ENCODE results near the gene KCNK10. TPM values are rescaled to one million over a fixed set of nuclear protein-coding genes. Genes with fewer than 3 reads are reported as not detected.

The KCNK10 gene
- total RNA-seq, 1 donor from 2014 or later, result 0.09 TPM

DNA sequence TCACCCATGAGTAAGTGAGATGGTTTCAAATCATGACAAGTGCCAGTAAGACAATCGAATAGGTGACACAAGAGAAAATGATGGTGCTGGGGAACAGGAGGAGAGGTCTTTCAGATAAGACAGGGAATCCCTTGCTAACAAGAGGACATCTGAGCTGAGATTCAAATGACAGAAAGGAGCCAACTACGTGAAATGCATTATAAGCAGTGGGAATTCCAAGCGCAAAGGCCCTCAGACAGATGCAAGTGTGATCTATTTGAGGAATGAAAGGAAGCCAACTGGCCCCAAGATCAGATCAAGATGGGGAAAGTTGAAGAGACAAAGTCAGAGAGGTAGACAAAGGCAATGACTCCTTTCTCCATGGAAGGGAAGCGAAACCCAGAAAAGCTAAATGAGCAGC, 4.7 kb downstream of the KCNK10 start:
- H3K9me3 ChIP-seq, result no peaks in the 10 kb centered on the region
- peaks cover 13% of the 10 kb centered on the region for H3K27me3 ChIP-seq
- H3K4me3 ChIP-seq, result no peak overlapping the region
- ATAC-seq (no peak), DNase-seq (no peak)
- intact Hi-C loops (cut with DNase I), result no loop called here
- H3K36me3 ChIP-seq, result no peaks in the 10 kb centered on the region
- TF ChIP-seq, protein P1, sequence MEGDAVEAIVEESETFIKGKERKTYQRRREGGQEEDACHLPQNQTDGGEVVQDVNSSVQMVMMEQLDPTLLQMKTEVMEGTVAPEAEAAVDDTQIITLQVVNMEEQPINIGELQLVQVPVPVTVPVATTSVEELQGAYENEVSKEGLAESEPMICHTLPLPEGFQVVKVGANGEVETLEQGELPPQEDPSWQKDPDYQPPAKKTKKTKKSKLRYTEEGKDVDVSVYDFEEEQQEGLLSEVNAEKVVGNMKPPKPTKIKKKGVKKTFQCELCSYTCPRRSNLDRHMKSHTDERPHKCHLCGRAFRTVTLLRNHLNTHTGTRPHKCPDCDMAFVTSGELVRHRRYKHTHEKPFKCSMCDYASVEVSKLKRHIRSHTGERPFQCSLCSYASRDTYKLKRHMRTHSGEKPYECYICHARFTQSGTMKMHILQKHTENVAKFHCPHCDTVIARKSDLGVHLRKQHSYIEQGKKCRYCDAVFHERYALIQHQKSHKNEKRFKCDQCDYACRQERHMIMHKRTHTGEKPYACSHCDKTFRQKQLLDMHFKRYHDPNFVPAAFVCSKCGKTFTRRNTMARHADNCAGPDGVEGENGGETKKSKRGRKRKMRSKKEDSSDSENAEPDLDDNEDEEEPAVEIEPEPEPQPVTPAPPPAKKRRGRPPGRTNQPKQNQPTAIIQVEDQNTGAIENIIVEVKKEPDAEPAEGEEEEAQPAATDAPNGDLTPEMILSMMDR (IDR thresholded peaks at IDR 0.05), result no peak
- no peaks in the 10 kb centered on the region for H3K4me1 ChIP-seq
- no peak overlapping the region for H3K27ac ChIP-seq

DNA sequence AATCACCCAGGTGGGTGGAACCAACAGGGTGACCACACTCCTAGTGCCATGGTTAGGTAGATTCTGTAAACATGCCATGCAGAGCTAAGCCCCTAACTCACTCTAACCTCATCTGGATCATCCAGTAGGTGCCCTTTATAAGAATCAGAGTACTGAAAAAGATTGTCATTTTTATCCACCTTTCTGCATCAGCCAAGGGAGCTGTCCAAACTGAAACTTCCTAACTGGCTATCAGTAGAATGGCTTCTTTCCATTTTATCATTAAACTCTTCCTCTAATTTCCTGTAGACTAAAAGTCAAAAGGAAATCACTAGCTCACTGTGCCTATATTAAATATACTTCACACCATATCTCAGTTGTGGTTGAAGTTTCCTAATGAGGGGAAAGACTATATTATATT, 6.5 kb downstream of the KCNK10 start:
- ATAC-seq (no peak), DNase-seq (no peak)
- Histone ChIP-seq H3K27ac (no peak overlapping the region), H3K27me3 (peaks cover 5% of the 10 kb centered on the region), H3K9me3 (no peaks in the 10 kb centered on the region), H3K4me3 (no peak overlapping the region), H3K4me1 (no peaks in the 10 kb centered on the region), H3K36me3 (no peaks in the 10 kb centered on the region)
- TF ChIP-seq, protein P1 (IDR thresholded peaks at IDR 0.05), result no peak
- intact Hi-C loops (cut with DNase I), result no loop called here

DNA sequence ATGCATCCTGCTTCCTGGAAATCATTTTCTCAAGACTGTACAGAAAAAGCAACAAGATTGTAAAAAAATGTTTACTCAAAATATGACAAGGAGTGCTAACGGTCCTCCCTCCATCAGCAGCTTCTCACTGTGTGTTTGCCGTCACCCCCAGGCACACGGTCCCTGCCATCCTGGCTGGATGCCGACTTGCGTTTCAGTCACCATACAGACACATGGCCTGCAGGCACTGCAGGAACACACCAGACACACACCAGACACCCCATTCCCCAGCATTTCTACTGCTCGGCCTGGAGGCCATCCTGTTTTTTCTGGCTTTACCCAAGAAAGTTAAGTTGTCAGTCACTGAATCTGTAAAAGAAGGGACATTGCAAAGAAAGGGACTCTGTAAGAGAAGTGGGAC, 10.8 kb downstream of the KCNK10 start:
- H3K4me3 ChIP-seq, result no peak overlapping the region
- TF ChIP-seq, protein P1 (IDR thresholded peaks at IDR 0.05), result no peak
- no peaks in the 10 kb centered on the region for H3K4me1 ChIP-seq
- no peak for DNase-seq
- H3K36me3 ChIP-seq, result no peaks in the 10 kb centered on the region
- no peak overlapping the region for H3K27ac ChIP-seq
- ATAC-seq, result no peak
- no peaks in the 10 kb centered on the region for H3K27me3 ChIP-seq
- intact Hi-C loops (cut with DNase I), result no loop called here
- H3K9me3 ChIP-seq, result no peaks in the 10 kb centered on the region

DNA sequence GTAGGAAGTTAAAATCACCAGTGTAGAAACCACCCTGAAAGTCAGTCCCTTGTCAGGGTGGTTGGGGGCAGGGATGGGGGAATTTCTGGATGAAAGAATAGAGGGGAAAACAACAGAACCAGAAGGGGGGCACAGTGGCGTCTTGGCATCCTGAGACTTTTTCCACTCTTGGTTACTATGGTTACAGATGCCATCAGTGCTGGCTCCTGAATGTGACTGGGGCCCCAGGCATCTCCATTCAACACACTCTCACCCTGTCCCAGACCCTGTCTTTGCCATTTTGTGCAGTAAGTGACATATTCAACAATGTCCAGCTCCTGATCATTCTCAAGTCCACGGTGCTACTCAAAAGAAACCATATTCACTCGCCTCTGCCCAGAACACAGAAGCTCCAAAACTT, 11.3 kb downstream of the KCNK10 start:
- Histone ChIP-seq H3K27ac (no peak overlapping the region), H3K4me3 (no peak overlapping the region), H3K4me1 (no peaks in the 10 kb centered on the region), H3K27me3 (no peaks in the 10 kb centered on the region), H3K9me3 (no peaks in the 10 kb centered on the region), H3K36me3 (no peaks in the 10 kb centered on the region)
- DNase-seq (no peak), ATAC-seq (no peak)
- intact Hi-C loops (cut with DNase I), result no loop called here
- TF ChIP-seq, protein P1 (IDR thresholded peaks at IDR 0.05), result no peak

DNA sequence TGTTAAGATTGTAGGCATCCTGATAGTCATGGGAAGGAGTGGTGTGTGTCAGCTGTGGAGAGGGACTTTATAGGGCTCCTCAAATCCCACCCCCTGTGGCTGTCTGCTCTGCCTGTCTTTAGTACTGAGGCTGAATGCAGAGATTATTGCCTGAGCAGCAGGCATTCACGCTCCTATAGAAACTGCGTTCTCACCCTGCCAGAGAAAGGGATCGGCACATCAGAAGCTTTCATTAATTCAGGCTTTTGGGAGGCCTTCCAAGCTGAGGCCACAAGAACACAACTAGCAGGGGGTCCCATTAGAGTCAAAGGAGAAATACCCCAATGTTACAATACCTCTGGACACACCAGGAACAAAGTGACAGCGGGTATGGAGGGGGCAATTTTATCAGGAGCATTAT, 12.6 kb downstream of the KCNK10 start:
- no peaks in the 10 kb centered on the region for H3K4me1 ChIP-seq
- TF ChIP-seq, protein P1 (IDR thresholded peaks at IDR 0.05), result no peak
- no peaks in the 10 kb centered on the region for H3K27me3 ChIP-seq
- H3K4me3 ChIP-seq, result no peak overlapping the region
- no peak for ATAC-seq
- no peaks in the 10 kb centered on the region for H3K36me3 ChIP-seq
- intact Hi-C loops (cut with DNase I), result no loop called here
- no peaks in the 10 kb centered on the region for H3K9me3 ChIP-seq
- H3K27ac ChIP-seq, result no peak overlapping the region
- no peak for DNase-seq

DNA sequence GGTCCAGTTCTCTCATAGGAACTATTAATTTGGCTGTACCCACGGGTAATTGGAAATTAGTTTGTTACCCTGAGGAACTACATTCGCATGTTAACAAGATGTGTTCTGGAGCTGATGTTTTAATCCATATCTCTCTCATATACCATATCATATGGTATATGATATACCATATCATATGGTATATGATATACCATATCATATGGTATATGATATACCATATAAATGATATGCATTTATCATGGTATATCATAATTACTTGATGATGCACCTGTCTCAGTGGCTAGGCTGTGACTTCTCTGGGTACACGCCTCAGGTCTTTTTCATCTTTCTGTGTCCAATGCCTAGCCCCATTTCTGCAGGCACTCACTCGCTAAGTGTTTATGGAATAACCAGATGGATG, 13.0 kb downstream of the KCNK10 start:
- ATAC-seq, result no peak
- intact Hi-C loops (cut with DNase I), result no loop called here

More for the DNA sequence above, 13.0 kb downstream of the KCNK10 start:
- no peak overlapping the region for H3K27ac ChIP-seq
- no peaks in the 10 kb centered on the region for H3K4me1 ChIP-seq
- DNase-seq, result no peak
- no peaks in the 10 kb centered on the region for H3K36me3 ChIP-seq
- no peaks in the 10 kb centered on the region for H3K9me3 ChIP-seq
- H3K4me3 ChIP-seq, result no peak overlapping the region
- TF ChIP-seq, protein P1 (IDR thresholded peaks at IDR 0.05), result no peak
- no peaks in the 10 kb centered on the region for H3K27me3 ChIP-seq

Data from upper lobe of right lung (tissue), 1 donor.